Activated CD8-positive, alpha-beta memory T cell treated with anti-CD3 and anti-CD28 coated beads, Interleukin-2, amount 50 U/mL, for 48 hours (primary cell): ENCODE results near the gene NOTCH1.
"Not testable (repeated sequence)": the region's sequence is repeated elsewhere in the genome, so short reads cannot be mapped to it uniquely, and the experiment has no call there.

Experiments
- DNase-seq: peaks from one replicate; pipeline ENCODE4 v3.0.0-alpha.2; 2020

NOTCH1 gene

GRCh38 chr9:136564379-136564988, 18.6 kb upstream of the NOTCH1 start:
- DNase-seq = no peak

GRCh38 chr9:136563646-136564325, 17.9 kb upstream of the NOTCH1 start:
- no peak for DNase-seq

GRCh38 chr9:136562746-136563495, 17.1 kb upstream of the NOTCH1 start:
- DNase-seq = no peak

- no peak for DNase-seq
Observed at GRCh38 chr9:136561779-136562178, 15.9 kb upstream of the NOTCH1 start.

GRCh38 chr9:136560586-136560985, 14.7 kb upstream of the NOTCH1 start:
- no peak for DNase-seq

- not testable (repeated sequence) for DNase-seq
Observed at GRCh38 chr9:136559371-136559770, 13.5 kb upstream of the NOTCH1 start.

GRCh38 chr9:136558846-136559245, 13.0 kb upstream of the NOTCH1 start:
- DNase-seq = not testable (repeated sequence)

- no peak for DNase-seq
Observed at GRCh38 chr9:136558373-136558772, 12.5 kb upstream of the NOTCH1 start.

- no peak for DNase-seq
Observed at GRCh38 chr9:136557036-136557435, 11.2 kb upstream of the NOTCH1 start.

- DNase-seq = no peak
Observed at GRCh38 chr9:136556166-136556565, 10.3 kb upstream of the NOTCH1 start.

- no peak for DNase-seq
Observed at GRCh38 chr9:136554870-136555269, 9.0 kb upstream of the NOTCH1 start.

- no peak for DNase-seq
Observed at GRCh38 chr9:136553581-136553980, 7.7 kb upstream of the NOTCH1 start.

- no peak for DNase-seq
Observed at GRCh38 chr9:136552117-136552703, 6.4 kb upstream of the NOTCH1 start.

GRCh38 chr9:136551401-136552116, 5.7 kb upstream of the NOTCH1 start:
- no peak for DNase-seq

GRCh38 chr9:136550439-136551289, 4.8 kb upstream of the NOTCH1 start:
- no peak for DNase-seq

GRCh38 chr9:136549010-136549980, 3.4 kb upstream of the NOTCH1 start:
- DNase-seq = no peak

GRCh38 chr9:136547508-136548215, 1.8 kb upstream of the NOTCH1 start:
- DNase-seq = no peak

- DNase-seq = peak; percentile 77
Observed at GRCh38 chr9:136546697-136547501, 1.1 kb upstream of the NOTCH1 start.

GRCh38 chr9:136545692-136545964, 220 bp downstream of the NOTCH1 start:
- DNase-seq = no peak
